GM18520 (cell line): ENCODE results near the gene CHAF1A.
A peak's percentile ranks its signal among the peaks of the same experiment; 100 is the strongest.

Experiments
- ATAC-seq: cut with Tn5 transposase; IDR thresholded peaks from one replicate; pipeline ENCODE4 v1.9.1; 2021; ENCODE audit not compliant: unreplicated experiment

Gene CHAF1A

DNA sequence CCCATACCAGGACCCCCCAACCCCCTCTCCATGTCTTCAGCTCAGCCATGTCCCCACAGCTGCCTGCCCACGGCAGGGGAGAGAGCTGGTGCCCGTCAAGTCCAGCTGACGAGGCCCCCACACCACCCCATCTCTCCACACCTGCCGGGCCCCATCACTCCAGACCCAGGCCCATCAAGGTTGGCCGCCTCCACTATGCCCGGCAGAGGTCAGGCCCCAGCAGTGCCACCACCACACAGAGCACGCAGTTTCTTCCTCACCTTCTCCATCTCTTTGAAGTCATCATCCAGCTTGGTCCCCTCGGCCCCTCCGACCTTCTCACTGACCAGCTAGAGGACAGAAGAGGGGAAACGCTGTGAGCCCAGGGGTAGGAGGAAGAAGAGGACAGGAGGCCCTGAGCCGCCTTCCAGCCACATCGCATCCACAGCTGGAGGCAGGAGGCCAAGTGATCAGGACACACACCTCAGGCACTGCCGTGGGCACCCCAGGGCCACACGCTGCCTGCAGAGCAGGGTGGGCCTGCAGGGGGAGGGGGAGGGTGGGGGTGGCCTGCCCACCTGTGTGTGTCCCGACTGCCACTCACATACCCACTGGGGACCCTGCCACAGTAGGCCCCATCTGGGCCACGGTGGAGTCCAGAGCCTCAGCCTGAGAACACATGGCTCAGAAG lies 35.6 kb upstream of the CHAF1A start:
- no peak for ATAC-seq

DNA sequence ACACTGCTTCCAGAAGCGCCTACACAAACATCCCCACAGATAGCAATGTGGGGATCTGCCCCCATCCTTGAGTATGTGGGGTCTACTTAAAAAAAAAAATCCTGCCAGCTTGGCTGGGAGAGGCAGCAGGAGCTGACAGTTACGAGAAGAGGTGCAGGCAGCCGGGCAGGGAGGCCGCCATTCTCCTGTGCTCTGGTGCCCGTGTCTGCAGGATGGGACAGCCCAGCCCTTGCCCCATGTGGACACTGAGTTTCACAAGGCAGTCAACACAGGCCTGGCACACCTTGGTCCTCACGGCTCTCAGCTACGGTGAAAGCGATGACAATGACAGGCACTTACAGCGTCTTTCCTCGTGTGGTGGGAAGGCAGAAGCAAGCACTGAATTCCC lies 35.1 kb upstream of the CHAF1A start:
- no peak for ATAC-seq

DNA sequence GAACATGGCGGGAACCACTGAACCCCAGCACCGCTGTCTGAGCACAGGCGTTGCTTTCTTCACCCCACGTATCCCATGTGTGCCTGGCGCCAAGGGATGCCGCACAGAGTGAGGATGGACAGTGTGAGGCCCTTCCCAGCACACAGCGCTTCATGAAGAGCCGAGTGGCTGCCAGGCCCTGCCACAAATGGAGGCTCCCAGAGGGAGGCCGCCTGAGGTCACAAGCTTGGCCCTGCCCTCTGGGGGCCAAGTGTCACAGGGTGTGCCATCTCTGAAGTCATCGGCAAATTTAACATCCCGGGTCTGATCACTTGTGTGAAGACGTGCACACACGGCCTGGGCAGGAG lies 34.7 kb upstream of the CHAF1A start:
- ATAC-seq = no peak

DNA sequence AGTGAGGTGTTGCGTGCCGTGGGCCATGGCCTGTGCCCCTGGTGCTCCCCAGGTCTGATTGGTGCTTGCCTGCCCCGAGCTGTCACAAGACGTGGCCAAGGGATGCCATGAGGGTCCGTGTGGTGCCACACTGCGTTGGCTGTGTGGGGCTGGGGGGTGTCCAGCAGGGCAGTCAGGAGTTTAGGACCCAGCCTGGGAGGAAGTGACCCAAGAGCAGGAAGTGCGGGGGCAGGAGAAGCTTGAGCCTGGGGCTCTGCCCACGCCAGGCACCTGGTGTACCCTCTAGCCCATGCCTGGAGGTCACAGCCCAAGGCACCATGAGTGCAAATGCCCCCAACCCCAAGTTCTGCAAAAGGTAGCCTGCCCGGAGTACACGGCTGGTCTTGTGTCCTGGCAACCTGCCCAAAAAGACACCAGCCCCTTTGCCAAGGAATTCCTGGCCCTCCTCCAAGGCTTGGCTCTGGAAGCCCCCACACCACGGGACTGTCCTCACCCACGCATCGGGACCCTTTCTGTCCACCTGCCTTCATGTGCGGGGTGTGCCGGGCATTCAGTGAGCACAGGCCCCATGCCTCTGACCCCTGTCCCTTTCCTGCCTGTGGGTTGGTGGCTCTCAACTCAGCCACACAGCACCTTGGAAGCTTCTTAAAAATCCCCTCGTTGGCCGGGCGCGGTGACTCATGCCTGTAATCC lies 34.2 kb upstream of the CHAF1A start:
- no peak for ATAC-seq

DNA sequence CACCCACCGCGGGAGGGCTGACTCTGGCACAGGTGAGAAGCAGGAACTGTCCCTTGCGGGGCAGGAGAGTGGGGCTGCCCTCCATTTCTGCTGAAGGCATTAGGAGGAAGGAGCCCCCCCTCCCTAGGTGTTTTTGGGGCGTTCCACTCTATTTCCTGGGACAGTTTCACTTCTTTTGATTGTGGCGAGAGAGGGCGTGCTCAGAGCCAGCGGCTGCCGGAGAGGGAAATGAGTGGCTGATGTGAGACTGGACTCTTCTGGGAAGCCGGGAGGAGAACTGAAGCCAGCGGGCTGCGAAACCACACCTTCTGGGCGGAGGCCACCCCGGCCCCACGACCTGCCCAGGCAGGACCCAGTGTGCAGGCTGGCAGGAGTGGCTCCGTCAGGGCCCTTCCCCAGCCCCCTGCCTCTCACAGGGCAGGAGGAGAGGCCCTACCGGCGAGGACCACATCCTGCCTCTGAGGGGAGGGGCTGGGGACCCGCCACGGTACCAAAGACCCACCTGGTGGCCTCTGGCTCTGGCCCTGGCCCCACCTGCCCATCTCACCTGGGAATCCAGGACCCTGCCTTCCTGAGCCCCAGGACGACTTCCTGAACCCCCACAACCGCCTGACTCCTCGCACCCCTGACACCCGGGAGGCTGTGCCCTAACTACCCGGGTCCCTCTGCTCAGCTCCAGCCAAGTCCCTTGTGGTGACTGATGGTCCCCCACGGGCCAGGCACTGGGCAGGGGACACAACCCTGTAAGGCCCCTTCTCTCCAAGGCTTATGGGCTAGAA lies 33.1 kb upstream of the CHAF1A start:
- peak; percentile 42 for ATAC-seq

DNA sequence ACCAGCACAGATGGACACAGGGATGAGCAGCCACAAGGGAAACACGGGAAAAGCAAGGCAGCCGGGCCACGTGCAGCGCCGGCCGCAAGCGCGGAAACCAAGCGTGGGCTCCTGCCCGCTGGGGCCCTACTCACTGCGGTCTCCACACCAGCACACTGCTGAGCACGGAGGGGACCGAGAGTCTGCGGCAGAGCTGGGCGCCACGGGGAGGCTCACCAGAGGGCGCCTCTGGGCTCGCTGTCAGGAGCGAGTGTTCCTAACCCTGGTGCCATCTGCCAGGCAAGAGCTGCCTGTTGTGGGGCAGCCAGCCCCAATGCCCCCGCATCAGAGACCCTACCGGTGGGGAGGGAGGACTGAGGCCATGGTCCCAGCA lies 32.6 kb upstream of the CHAF1A start:
- no peak for ATAC-seq

DNA sequence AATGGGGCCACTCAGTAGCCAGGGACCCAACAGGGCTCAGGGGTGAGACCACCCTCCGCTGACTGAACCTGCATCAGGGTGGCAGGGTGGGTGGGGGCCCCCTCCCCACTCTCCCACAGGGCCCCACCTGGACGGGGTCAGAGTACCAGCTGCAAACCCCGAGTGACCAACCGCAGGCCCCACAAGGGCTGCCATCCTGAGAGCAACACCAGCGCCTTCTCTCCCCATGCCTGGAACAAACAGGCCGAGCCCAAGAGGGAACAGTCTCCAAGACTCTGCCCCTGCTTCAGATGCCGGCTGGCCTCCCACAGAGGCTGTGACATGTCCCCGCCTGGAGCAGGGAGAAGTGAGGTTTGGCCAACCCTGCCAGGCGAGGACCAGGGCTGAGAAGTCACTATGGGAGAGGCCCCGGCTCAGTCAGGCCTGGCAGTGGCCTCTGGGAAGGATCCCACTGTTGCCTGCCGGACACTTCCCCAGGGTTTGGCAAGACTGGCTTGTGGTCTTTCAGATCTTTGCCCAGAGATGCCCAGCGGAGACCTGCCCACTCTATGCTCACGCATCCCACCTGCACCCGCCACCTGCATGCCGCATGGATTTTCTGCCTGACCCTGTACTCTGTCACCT lies 31.9 kb upstream of the CHAF1A start:
- ATAC-seq = no peak

DNA sequence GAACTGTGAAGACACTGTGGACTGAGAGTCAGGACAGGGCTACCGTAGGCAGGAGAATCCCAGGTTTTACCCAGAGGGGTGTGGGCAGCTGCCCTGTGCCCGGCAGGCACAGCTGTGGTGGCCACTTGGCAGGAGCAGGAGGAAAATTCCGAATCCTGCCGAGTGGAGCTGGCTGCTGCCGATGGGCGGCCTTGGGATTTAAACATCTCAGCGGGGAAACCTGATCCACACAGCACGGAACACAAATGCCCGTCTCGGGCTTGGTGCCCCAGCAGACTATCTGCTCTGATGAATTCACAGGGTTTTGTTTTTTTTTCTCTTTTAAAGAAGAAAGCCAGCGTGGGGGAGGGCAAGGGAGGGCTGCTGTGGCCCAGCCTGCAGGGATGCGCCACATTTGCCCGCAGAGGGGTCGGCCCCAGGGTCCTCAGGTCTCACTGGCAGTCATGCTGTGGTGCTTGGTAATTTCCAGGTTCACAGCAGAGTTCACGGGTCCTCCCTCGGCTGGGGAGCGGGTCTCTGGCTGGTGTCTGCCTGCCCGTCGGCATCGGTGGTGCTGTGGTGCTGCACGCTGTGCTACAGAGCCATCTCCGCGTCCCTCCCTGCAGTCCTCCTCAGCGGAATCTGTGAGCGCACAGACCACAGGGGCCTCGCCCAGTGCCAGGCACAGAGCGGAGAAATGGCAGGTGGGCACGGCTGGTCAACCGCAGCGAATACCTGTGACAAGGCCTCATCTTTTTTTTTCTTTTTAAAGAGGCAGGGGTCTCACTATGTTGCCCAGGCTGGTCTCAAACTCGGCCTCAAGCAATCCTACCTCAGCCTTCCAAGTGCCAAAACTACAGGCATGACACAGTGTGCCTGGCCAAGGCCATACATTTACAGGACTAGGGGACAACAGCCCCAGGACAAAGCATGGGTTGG lies 30.9 kb upstream of the CHAF1A start:
- ATAC-seq = no peak

DNA sequence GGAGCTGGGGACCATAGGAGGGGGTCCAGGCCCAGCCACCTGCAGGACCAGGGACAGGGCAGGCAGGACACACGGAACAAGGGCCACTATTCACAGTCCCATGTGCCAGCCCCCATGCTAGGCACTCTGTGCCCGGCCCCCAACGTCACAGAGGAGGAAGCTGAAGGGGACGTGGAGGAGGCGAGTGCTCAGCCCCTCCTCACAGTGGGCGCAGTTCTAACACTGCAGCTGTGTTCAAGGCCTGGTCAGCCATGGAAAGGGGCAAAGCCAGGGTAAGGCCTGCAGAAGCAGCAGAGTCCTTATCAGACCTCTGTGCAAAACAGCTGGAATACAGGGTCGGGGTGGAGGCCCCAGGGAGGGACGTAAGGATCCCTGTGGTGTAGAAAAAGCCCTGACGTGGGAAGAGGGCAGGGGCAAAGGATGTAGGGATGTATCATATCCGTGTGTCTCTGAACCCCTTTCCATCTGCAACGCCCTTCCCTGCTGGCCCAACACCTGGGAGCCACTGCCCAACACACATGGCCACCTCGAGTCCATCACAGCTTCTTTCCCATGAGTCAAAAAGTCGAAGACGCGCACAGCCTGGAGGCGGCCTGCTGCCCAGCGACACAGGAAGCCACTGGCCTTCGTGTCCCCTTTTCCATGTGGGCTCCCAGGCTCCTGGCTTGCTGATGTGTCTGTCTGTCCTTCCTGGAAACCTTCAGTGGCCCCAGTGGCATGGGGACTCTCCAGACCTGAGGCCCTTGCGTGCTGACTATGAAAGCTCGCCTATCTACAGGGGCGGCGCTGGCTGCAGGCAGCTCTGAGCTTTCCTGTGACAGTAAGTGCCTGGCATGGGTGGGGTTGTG lies 30.1 kb upstream of the CHAF1A start:
- no peak for ATAC-seq

DNA sequence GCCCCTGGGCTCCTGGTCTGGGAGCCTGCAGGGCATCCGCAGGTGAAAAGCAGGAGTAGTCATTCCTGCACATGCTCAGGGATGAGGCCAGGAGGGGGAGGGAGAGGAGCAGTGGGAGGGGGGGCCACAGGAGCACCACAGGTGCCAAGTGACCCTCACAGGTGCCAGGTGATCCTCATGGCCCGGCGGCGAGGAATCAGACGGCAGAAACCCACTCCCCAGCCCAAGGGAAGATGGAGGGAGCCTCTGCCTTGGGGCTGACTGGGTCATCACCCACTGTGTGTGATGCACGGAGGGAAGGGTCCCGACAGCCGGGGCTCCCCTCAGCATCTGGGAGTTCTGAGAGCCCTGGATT lies 29.4 kb upstream of the CHAF1A start:
- ATAC-seq = no peak

DNA sequence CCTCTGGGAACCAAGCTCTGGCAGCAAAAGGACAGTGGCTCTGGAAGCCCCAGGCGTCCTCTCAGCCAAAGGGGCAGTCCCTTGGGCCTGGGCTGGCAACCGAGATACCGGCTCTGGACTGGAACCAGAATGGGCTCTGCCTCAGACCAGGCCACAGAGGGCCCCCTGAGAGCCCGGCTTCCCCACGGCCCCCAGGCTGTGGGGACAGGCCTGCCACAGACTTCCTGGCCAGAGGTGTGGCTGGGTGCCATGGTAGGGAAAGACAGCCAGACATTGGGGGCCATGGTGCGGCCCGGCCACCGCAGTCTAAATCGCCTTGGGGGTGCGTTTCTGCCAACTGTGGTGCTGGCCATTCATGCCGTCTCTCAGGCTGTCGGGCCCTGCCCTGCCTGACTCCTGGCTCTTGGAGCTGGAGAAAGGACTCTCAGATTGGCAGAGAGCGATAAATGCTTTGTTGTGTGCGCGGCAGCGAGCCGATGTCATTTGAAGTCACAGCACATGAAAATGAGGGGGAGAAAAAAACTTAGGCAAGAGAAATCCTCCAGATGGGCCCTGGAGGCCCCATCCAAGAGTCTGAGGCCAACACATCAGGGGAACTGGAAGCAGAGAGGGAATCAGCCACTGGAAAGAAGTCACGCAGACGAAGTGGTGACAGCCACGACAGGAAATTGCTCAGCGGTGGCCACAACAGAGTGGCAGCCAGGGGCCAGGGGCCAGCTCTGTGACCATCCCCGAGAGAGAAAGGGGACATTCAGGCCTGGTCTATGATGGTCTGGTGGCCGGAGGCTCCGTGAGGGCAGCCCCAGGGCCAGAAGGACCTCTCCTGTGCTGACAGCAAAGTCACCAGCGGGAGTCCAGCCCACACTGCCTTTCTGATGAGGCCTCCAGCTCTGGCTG lies 28.6 kb upstream of the CHAF1A start:
- ATAC-seq = no peak

DNA sequence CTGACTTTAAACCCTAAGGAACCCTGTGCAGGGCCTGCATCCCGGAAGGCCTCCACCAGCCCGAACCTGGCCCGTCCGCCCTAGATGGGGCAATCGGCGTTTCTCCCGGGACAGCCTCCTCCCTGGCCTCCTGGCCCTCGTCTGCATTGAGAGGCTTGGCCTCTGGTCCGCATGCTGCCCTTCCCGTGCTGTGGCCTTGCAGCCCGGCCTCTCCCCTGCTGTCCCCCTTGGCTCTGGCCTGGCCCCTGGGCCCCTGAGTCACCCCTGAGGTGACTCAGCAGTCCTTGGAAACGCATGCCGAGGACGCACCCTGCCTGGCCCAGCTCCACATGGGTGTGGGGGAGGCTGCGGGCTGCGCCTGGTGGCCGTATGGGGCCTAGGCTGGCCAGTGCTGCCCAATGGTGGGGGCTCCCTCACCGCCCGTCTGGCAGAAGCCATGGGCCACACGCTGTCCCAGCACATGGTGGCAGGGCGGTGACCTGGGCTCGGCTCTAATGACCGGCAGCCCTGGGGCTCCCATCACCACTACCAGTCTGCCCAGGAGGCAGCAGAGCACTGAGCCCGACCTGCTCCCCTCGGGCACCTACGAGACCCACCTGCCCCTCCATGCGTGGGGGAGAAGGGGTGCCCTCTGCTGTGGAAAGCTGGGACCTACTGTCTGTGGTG lies 27.8 kb upstream of the CHAF1A start:
- no peak for ATAC-seq

DNA sequence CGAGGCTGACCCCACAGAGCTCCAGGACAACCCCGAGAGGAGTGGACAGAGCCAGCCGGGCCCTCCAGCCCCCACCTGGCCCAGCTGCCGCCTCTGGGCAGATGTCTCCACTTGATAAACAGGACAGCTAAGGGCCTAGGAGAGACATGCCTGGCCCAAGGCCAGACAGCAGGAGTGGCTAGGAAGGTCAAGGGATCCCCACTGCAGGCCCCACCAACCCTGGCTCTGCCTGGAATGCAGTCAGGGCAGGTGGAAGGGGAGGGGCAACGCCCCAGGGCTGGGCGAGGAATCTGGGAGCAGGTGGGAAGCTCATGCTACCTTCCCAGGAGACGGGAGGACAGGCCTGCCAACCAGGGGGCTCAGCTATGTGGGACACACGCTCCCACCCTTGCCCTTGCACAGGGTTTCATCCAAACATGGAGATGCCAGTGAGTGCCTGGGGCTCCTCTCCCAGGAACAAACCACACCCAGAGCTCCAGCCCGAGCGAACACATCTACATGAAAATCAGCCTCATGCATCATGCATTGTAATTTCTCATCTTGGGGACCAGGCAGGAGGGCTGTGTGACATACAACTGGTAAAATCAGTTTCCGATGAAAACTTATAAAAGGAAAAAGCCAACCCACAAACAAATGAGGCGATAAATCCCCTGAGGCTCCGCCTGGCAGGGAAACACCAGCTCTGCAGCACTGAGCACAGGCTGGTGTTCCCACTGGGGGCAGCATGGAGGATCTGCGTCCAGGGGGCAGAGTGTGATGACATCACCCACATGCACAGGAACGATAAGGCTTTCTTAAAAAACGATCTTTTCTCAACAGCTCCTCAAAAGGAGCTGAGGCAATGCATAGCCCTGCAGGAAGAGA lies 27.0 kb upstream of the CHAF1A start:
- peak; percentile 54 for ATAC-seq

DNA sequence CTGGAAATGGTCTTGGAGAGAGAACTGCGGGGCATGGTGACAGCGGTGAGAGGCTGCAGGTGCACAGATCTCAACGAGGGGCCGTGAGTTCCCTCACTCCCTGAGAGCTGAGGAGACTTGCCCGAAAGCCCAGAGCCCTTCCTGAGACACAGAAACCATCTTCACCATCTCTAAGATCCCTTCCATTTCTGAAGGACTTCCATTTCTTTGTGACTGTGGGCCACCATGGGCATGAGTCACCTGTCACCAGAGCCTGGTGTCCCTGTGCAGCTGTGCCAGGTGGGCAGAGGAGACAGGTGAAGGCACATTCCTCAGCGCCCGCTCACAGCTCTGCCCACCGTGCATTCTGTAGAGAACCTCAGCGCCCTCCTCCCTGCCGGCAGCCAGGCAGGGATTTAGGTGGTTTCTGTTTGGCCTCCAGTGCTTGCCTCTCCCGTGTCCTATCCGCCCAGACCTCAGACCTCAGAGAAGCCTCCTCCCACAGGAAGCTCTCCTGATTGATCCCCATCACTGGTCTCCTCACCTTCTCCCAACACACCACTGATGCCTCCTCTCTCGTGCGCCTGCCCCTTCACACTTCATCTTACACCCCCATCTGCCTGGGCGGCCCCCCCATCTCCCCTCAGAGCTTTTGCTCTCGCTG lies 26.3 kb upstream of the CHAF1A start:
- no peak for ATAC-seq

DNA sequence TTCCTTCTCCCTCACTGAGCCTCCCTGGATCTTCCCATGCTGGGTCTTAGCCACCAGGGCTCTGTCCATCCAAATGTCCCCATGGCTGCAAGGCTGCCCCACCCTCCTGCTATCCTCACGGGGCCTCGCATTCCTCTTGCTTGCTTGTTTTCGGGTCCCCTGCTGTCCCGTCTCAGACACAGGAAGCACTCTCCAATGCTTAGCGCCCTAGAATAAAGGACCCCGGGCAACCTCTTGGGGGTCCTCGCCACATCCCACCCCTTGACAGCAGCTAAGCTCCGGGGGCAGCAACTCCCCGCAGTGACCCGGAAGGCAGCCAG lies 25.8 kb upstream of the CHAF1A start:
- no peak for ATAC-seq

DNA sequence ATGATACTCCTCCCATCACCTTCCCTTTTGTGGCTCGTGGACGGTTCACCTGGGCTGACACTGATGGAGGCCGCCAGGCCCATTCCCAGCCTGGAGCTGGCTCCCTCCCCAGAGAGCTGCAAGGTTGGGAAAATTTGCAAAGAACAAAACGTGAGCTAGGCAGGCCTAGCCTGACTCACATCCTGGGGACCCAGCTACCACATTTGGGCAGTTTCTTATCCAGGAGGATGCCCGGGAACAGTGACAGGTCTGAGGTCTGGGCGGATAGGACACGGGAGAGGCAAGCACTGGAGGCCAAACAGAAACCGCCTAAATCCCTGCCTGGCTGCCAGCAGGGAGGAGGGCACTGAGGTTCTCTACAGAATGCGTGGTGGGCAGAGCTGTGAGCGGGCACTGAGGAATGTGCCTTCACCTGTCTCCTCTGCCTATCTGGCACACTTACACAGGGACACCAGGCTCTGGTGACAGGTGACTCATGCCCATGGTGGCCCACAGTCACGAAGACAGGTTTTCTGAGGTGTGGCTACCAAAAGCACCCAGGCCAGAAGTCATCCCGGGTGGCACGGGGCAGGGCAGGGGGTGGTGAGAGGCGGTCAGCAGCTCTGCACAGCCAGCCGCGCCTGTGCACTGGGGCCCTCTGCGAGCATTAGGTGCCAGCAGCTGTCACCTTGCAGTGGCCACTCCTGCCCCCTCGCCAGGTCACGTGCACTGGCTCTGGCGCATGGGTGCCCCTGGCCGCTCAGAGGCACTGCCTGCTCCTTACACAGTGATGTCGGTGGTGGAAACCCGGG lies 25.3 kb upstream of the CHAF1A start:
- no peak for ATAC-seq
